ENCODE measurements around the gene SMYD5. TPM values are rescaled to one million over a fixed set of nuclear protein-coding genes. Genes with fewer than 3 reads are reported as not detected.
A peak's percentile ranks its signal among the peaks of the same experiment; 100 is the strongest.

SMYD5 gene
- total and polyA plus RNA-seq, 7 experiments from 2014 or later, result 25.1 to 76.2 (median 32.5) TPM

- H3K9me3 ChIP-seq (ENCODE audit: control insufficient read depth in 2 of 3, low read length in 3 of 3), result no peaks in the 10 kb centered on the region
- H3K4me1 Mint-ChIP-seq, result peaks cover 25 to 41% (median 37%) of the 10 kb centered on the region in 7 donors
- H3K4me1 ChIP-seq (ENCODE audit: control insufficient read depth in 2 of 2, insufficient read depth in 2 of 2, low read length in 2 of 2), result peaks cover 15% of the 10 kb centered on the region in 2 donors
- peaks cover 0 to 2% (median 0%) of the 10 kb centered on the region in 5 donors for H3K27me3 Mint-ChIP-seq
- H3K27me3 ChIP-seq (ENCODE audit: control insufficient read depth in 2 of 2, insufficient read depth in 2 of 2, low read length in 2 of 2), result no peaks in the 10 kb centered on the region
- CTCF ChIA-PET, result interaction anchor here (0.9 to 1.7 kb wide), 6 partner anchors 10 to 148 kb away, joined by 3 to 6 read pairs (median 4); no protein-coding TSS in a partner anchor
- peaks cover 0 to 10% (median 0%) of the 10 kb centered on the region in 5 donors for H3K36me3 Mint-ChIP-seq
- no peaks in the 10 kb centered on the region for H3K9me3 Mint-ChIP-seq
- ATAC-seq (peak; percentile 89), DNase-seq (peak; percentile 73 to 95 (median 91))
- H3K27ac ChIP-seq (ENCODE audit: low read depth, low read length), result peak within 1 kb of the TSS; percentile 94
- intact Hi-C loops (cut with micrococcal nuclease), result loop anchor here (1.0 to 10.0 kb wide), 15 partner anchors 19 to 1901 kb away; partner anchors contain the start of genes C2orf78 (in 1 of the 2), CCDC142 (in 1 of the 2), DUSP11 (in 1 of the 2) and EGR4 (in 1 of the 2)
- peak within 1 kb of the TSS; percentile 88 to 100 (median 98) for H3K4me3 Mint-ChIP-seq
- H3K4me3 ChIP-seq (ENCODE audit: low read length), result peak within 1 kb of the TSS; percentile 90
- H3K36me3 ChIP-seq (ENCODE audit: control insufficient read depth in 2 of 3, insufficient read depth in 3 of 3, low read length in 3 of 3), result peaks cover 0 to 5% (median 0%) of the 10 kb centered on the region in 3 experiments
- peak within 1 kb of the TSS; percentile 77 to 96 (median 94) for H3K27ac Mint-ChIP-seq
- POLR2A ChIA-PET, result interaction anchor here (0.5 to 4.2 kb wide), 26 partner anchors 9 to 1225 kb away, joined by 3 to 34 read pairs (median 5); partner anchors contain the start of genes ALMS1, EGR4, FBXO41 and INO80B
Observed at GRCh38 chr2:73233154-73233931, 19.3 kb downstream of the SMYD5 start, which contains the start of gene PRADC1. TSS of gene PRADC1 (minus strand) at chr2:73233239. CDS start at chr2:73233160, 79 bp downstream.

- Mint-ChIP-seq H3K36me3 (peaks cover 0 to 6% (median 0%) of the 10 kb centered on the region in 5 donors), H3K9me3 (no peaks in the 10 kb centered on the region), H3K27me3 (peaks cover 0 to 2% (median 0%) of the 10 kb centered on the region in 5 donors), H3K27ac (peak within 1 kb of the TSS; percentile 76 to 96 (median 94)), H3K4me1 (peaks cover 30 to 48% (median 44%) of the 10 kb centered on the region in 7 donors), H3K4me3 (peak within 1 kb of the TSS; percentile 88 to 100 (median 98))
- H3K27ac ChIP-seq (ENCODE audit: low read depth, low read length), result peak within 1 kb of the TSS; percentile 94
- H3K9me3 ChIP-seq (ENCODE audit: control insufficient read depth in 2 of 3, low read length in 3 of 3), result no peaks in the 10 kb centered on the region
- H3K4me1 ChIP-seq (ENCODE audit: control insufficient read depth in 2 of 2, insufficient read depth in 2 of 2, low read length in 2 of 2), result peaks cover 15% of the 10 kb centered on the region in 2 donors
- H3K27me3 ChIP-seq (ENCODE audit: control insufficient read depth in 2 of 2, insufficient read depth in 2 of 2, low read length in 2 of 2), result no peaks in the 10 kb centered on the region
- DNase-seq (peak; percentile 68 to 92 (median 88)), ATAC-seq (peak; percentile 83)
- peak within 1 kb of the TSS; percentile 90 for H3K4me3 ChIP-seq (ENCODE audit: low read length)
- CTCF ChIA-PET, result interaction anchor here (1.0 to 1.7 kb wide), 5 partner anchors 22 to 148 kb away, joined by 3 to 6 read pairs (median 4); no protein-coding TSS in a partner anchor
- intact Hi-C loops (cut with micrococcal nuclease), result loop anchor here (1.0 to 10.0 kb wide), 27 partner anchors 19 to 1902 kb away; partner anchors contain the start of genes ALMS1 (in 2 of the 2), EGR4 (in 2 of the 2), FBXO41 (in 2 of the 2) and SFXN5 (in 2 of the 2)
- peaks cover 0 to 9% (median 0%) of the 10 kb centered on the region in 3 experiments for H3K36me3 ChIP-seq (ENCODE audit: control insufficient read depth in 2 of 3, insufficient read depth in 3 of 3, low read length in 3 of 3)
- POLR2A ChIA-PET, result interaction anchor here (0.5 to 4.2 kb wide), 24 partner anchors 10 to 1221 kb away, joined by 3 to 34 read pairs (median 4); partner anchors contain the start of genes ALMS1, EGR4, FBXO41 and INO80B
Observed at GRCh38 chr2:73233932-73234832, 20.1 kb downstream of the SMYD5 start, which contains the start of gene CCT7. TSS of gene CCT7 (plus strand) at chr2:73234308. CDS start at chr2:73234379, 71 bp downstream.

- ATAC-seq, result no peak
- Mint-ChIP-seq H3K4me3 (peak overlapping the region; percentile 88 to 100 (median 98)), H3K27me3 (peaks cover 0 to 2% (median 0%) of the 10 kb centered on the region in 5 donors), H3K9me3 (no peaks in the 10 kb centered on the region), H3K36me3 (peaks cover 0 to 6% (median 0%) of the 10 kb centered on the region in 5 donors), H3K27ac (peak overlapping the region; percentile 76 to 96 (median 94)), H3K4me1 (peaks cover 30 to 53% (median 48%) of the 10 kb centered on the region in 7 donors)
- ChIA-PET CTCF (interaction anchor here (0.9 to 1.5 kb wide), 2 partner anchors 15 to 23 kb away, joined by 4 read pairs; no protein-coding TSS in a partner anchor), POLR2A (interaction anchor here (0.7 to 4.2 kb wide), 8 partner anchors 9 to 150 kb away, joined by 3 to 34 read pairs (median 8); partner anchors contain the start of genes ALMS1 and SMYD5)
- Histone ChIP-seq H3K27ac (ENCODE audit: low read depth, low read length) (peak overlapping the region; percentile 94), H3K9me3 (ENCODE audit: control insufficient read depth in 2 of 3, low read length in 3 of 3) (no peaks in the 10 kb centered on the region), H3K36me3 (ENCODE audit: control insufficient read depth in 2 of 3, insufficient read depth in 3 of 3, low read length in 3 of 3) (peaks cover 0 to 20% (median 3%) of the 10 kb centered on the region in 3 experiments), H3K4me3 (ENCODE audit: low read length) (peak overlapping the region; percentile 90), H3K4me1 (ENCODE audit: control insufficient read depth in 2 of 2, insufficient read depth in 2 of 2, low read length in 2 of 2) (peaks cover 15% of the 10 kb centered on the region in 2 donors), H3K27me3 (ENCODE audit: control insufficient read depth in 2 of 2, insufficient read depth in 2 of 2, low read length in 2 of 2) (no peaks in the 10 kb centered on the region)
- intact Hi-C loops (cut with micrococcal nuclease), result loop anchor here (2.0 to 10.0 kb wide), 11 partner anchors 17 to 1609 kb away; partner anchors contain the start of genes C2orf78 (in 1 of the 2), CCDC142 (in 1 of the 2), DGUOK (in 1 of the 2) and DUSP11 (in 1 of the 2)
- peak in 5 of 9 donors; percentile 9 to 29 (median 18) for DNase-seq
Observed at GRCh38 chr2:73235315-73236028, 21.4 kb downstream of the SMYD5 start.

- no peak for ATAC-seq
- ChIA-PET CTCF (interaction anchor here (1.6 kb wide), 1 partner anchor 25 kb away, joined by 3 read pairs; no protein-coding TSS in a partner anchor), POLR2A (interaction anchor here (0.7 kb wide), 1 partner anchor 60 kb away, joined by 3 read pairs; no protein-coding TSS in a partner anchor)
- peaks cover 28 to 53% (median 48%) of the 10 kb centered on the region in 7 donors for H3K4me1 Mint-ChIP-seq
- no peaks in the 10 kb centered on the region for H3K9me3 Mint-ChIP-seq
- Histone ChIP-seq H3K4me1 (ENCODE audit: control insufficient read depth in 2 of 2, insufficient read depth in 2 of 2, low read length in 2 of 2) (peaks cover 15% of the 10 kb centered on the region in 2 donors), H3K27me3 (ENCODE audit: control insufficient read depth in 2 of 2, insufficient read depth in 2 of 2, low read length in 2 of 2) (no peaks in the 10 kb centered on the region), H3K36me3 (ENCODE audit: control insufficient read depth in 2 of 3, insufficient read depth in 3 of 3, low read length in 3 of 3) (peaks cover 0 to 32% (median 3%) of the 10 kb centered on the region in 3 experiments), H3K27ac (ENCODE audit: low read depth, low read length) (no peak overlapping the region), H3K4me3 (ENCODE audit: low read length) (no peak overlapping the region), H3K9me3 (ENCODE audit: control insufficient read depth in 2 of 3, low read length in 3 of 3) (no peaks in the 10 kb centered on the region)
- intact Hi-C loops (cut with micrococcal nuclease), result loop anchor here (10.0 kb wide), 7 partner anchors 548 to 1608 kb away; partner anchors contain the start of genes C2orf78 (in 1 of the 2), CCDC142 (in 1 of the 2), DUSP11 (in 1 of the 2) and HK2 (in 1 of the 2)
- H3K4me3 Mint-ChIP-seq, result peak overlapping the region in 3 of 10 donors; percentile 1 to 91 (median 11)
- no peak for DNase-seq
- peak overlapping the region; percentile 0 to 96 (median 19) for H3K27ac Mint-ChIP-seq
- H3K36me3 Mint-ChIP-seq, result peaks cover 0 to 6% (median 0%) of the 10 kb centered on the region in 5 donors
- H3K27me3 Mint-ChIP-seq, result peaks cover 0 to 2% (median 0%) of the 10 kb centered on the region in 5 donors
Observed at GRCh38 chr2:73237168-73237567, 23.1 kb downstream of the SMYD5 start.

GRCh38 chr2:73238149-73238548, 24.1 kb downstream of the SMYD5 start:
- peaks cover 10 to 11% of the 10 kb centered on the region in 2 donors for H3K4me1 ChIP-seq (ENCODE audit: control insufficient read depth in 2 of 2, insufficient read depth in 2 of 2, low read length in 2 of 2)
- intact Hi-C loops (cut with micrococcal nuclease), result loop anchor here (10.0 kb wide), 7 partner anchors 547 to 1607 kb away; partner anchors contain the start of genes C2orf78 (in 1 of the 2), CCDC142 (in 1 of the 2), DUSP11 (in 1 of the 2) and HK2 (in 1 of the 2)
- H3K9me3 ChIP-seq (ENCODE audit: control insufficient read depth in 2 of 3, low read length in 3 of 3), result no peaks in the 10 kb centered on the region
- no peak overlapping the region for H3K4me3 ChIP-seq (ENCODE audit: low read length)
- peaks cover 25 to 45% (median 43%) of the 10 kb centered on the region in 7 donors for H3K4me1 Mint-ChIP-seq
- ChIA-PET POLR2A (no interaction called here), CTCF (interaction anchor here (1.6 kb wide), 1 partner anchor 26 kb away, joined by 3 read pairs; no protein-coding TSS in a partner anchor)
- peaks cover 0 to 2% (median 0%) of the 10 kb centered on the region in 5 donors for H3K27me3 Mint-ChIP-seq
- peaks cover 0 to 11% (median 0%) of the 10 kb centered on the region in 5 donors for H3K36me3 Mint-ChIP-seq
- H3K27ac Mint-ChIP-seq, result peak overlapping the region in 3 of 9 donors; percentile 28 to 86 (median 49)
- peak overlapping the region in 1 of 10 donors; percentile 53 for H3K4me3 Mint-ChIP-seq
- no peaks in the 10 kb centered on the region for H3K9me3 Mint-ChIP-seq
- DNase-seq, result no peak
- H3K27me3 ChIP-seq (ENCODE audit: control insufficient read depth in 2 of 2, insufficient read depth in 2 of 2, low read length in 2 of 2), result no peaks in the 10 kb centered on the region
- no peak overlapping the region for H3K27ac ChIP-seq (ENCODE audit: low read depth, low read length)
- ATAC-seq, result no peak
- peaks cover 6 to 41% (median 10%) of the 10 kb centered on the region in 3 experiments for H3K36me3 ChIP-seq (ENCODE audit: control insufficient read depth in 2 of 3, insufficient read depth in 3 of 3, low read length in 3 of 3)

Measured in naive thymus-derived CD4-positive, alpha-beta T cell (primary cell).